Thyroid gland (tissue), 4 donors: ENCODE measurements around the gene PSMC5.

Experiments
- POLR2A ChIP-seq, 2 donors: fragments of 450-650 bp; IDR thresholded peaks; one replicate each; pipeline ENCODE4 v1.6.1; 2017; ENCODE audit warnings: antibody characterized with exemption in 2 of 2, mild to moderate bottlenecking in 2 of 2, moderate library complexity in 1 of 2
- TF ChIP-seq, protein P1 (sequence below), 6 experiments: fragments of 200-600 bp in 3 of 6; fragments of 450-650 bp in 3 of 6; sonication (generic) in 3 of 6; IDR thresholded peaks; one replicate each; pipeline ENCODE4 v1.5.1; 2016 to 2019; ENCODE audit warnings: antibody characterized with exemption in 6 of 6, mild to moderate bottlenecking in 2 of 6, inconsistent platforms in 1 of 6, moderate library complexity in 1 of 6

DNA sequence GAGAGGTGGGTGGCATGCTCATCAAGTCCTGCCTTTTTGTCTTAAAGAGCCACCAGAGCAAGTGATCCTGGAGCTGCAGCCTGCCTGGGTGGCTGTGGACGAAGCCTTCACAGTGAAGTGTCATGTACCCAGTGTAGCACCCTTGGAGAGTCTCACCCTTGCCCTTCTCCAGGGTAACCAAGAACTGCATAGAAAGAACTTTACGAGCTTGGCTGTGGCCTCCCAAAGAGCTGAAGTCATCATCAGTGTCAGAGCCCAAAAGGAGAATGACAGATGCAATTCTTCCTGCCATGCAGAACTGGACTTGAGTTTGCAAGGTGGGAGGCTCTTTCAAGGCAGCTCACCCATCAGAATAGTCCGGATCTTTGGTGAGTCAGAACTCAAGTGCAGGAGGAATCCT, 32.0 kb downstream of the PSMC5 start:
- TF ChIP-seq, protein P1, sequence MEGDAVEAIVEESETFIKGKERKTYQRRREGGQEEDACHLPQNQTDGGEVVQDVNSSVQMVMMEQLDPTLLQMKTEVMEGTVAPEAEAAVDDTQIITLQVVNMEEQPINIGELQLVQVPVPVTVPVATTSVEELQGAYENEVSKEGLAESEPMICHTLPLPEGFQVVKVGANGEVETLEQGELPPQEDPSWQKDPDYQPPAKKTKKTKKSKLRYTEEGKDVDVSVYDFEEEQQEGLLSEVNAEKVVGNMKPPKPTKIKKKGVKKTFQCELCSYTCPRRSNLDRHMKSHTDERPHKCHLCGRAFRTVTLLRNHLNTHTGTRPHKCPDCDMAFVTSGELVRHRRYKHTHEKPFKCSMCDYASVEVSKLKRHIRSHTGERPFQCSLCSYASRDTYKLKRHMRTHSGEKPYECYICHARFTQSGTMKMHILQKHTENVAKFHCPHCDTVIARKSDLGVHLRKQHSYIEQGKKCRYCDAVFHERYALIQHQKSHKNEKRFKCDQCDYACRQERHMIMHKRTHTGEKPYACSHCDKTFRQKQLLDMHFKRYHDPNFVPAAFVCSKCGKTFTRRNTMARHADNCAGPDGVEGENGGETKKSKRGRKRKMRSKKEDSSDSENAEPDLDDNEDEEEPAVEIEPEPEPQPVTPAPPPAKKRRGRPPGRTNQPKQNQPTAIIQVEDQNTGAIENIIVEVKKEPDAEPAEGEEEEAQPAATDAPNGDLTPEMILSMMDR (IDR thresholded peaks at IDR 0.05) = no peak
- no peak for TF ChIP-seq POLR2A (IDR thresholded peaks at IDR 0.05)
